NB4 (cell line): ENCODE measurements around the gene FOXB2.

Source experiments
- DNase-seq: peaks from one replicate; pipeline ENCODE4 v3.0.0; 2010; ENCODE audit warnings: low read depth
- H3K4me3 ChIP-seq: one replicate; pipeline ENCODE4 v1.5.1; 2011; ENCODE audit warnings: mild to moderate bottlenecking, low read depth, low read length, moderate library complexity
- CTCF ChIP-seq: IDR thresholded peaks from one replicate; pipeline ENCODE4 v1.5.1; 2012; ENCODE audit warnings: low read depth, low read length
- MAX ChIP-seq: IDR thresholded peaks from 2 replicates; pipeline ENCODE4 v1.6.1; 2011; ENCODE audit warnings: low read depth, low read length
- MYC ChIP-seq: IDR thresholded peaks from 2 replicates; pipeline ENCODE4 v1.6.1; 2011; ENCODE audit warnings: low read depth, low read length
- POLR2A ChIP-seq: IDR thresholded peaks from 2 replicates; pipeline ENCODE4 v1.6.1; 2011; ENCODE audit warnings: mild to moderate bottlenecking; ENCODE audit not compliant: insufficient read length; ENCODE audit errors: extremely low read depth

FOXB2 gene

GRCh38 chr9:77066388-77066787, 46.9 kb downstream of the FOXB2 start:
- no peak for TF ChIP-seq MYC
- TF ChIP-seq CTCF, result no peak
- TF ChIP-seq POLR2A, result no peak
- TF ChIP-seq MAX, result no peak
- H3K4me3 ChIP-seq, result no peak overlapping the region
- no peak for DNase-seq
